Spleen (tissue), 11 donors: ENCODE data around the gene PARD6A. TPM values are rescaled to one million over a fixed set of nuclear protein-coding genes. Genes with fewer than 3 reads are reported as not detected.

Experiments used
- DNase-seq: peaks from one replicate; pipeline ENCODE4 v3.0.0-alpha.2; 2020
- H3K27ac ChIP-seq, 8 donors: fragments of 200-600 bp; sonication (generic) in 7 of 8; 1 replicate in 4 of 8; 2 replicates in 4 of 8; pipeline versions ENCODE4 v1.5.0 to v1.8.0; 2016 to 2021; ENCODE audit warnings: inconsistent platforms in 4 of 8, mild to moderate bottlenecking in 4 of 8, moderate library complexity in 1 of 8
- H3K27me3 ChIP-seq, 7 donors: fragments of 200-600 bp; sonication (generic) in 6 of 7; replicated peaks in 1 of 7; 1 replicate in 4 of 7; 2 replicates in 3 of 7; pipeline versions ENCODE4 v1.5.0 to v1.8.0; 2016 to 2021; ENCODE audit warnings: inconsistent platforms in 3 of 7, mild to moderate bottlenecking in 1 of 7
- H3K36me3 ChIP-seq, 6 donors: fragments of 200-600 bp; sonication (generic) in 5 of 6; 1 replicate in 4 of 6; 2 replicates in 2 of 6; pipeline versions ENCODE4 v1.5.0 to v1.8.0; 2016 to 2021; ENCODE audit warnings: inconsistent platforms in 2 of 6
- H3K4me1 ChIP-seq, 6 donors: fragments of 200-600 bp; sonication (generic) in 5 of 6; 1 replicate in 3 of 6; 2 replicates in 3 of 6; pipeline versions ENCODE4 v1.5.0 to v1.8.0; 2016 to 2021; ENCODE audit warnings: inconsistent platforms in 3 of 6
- H3K4me3 ChIP-seq, 8 donors: fragments of 200-600 bp; sonication (generic) in 7 of 8; 1 replicate in 4 of 8; 2 replicates in 4 of 8; pipeline versions ENCODE4 v1.5.0 to v1.8.0; 2016 to 2021; ENCODE audit warnings: inconsistent platforms in 4 of 8, mild to moderate bottlenecking in 4 of 8, moderate library complexity in 2 of 8
- H3K9me3 ChIP-seq, 8 donors: fragments of 200-600 bp; sonication (generic) in 7 of 8; 1 replicate in 4 of 8; 2 replicates in 4 of 8; pipeline versions ENCODE4 v1.5.0 to v1.8.0; 2016 to 2021; ENCODE audit warnings: inconsistent platforms in 4 of 8
- CTCF ChIP-seq, 11 experiments: fragments of 200-600 bp in 7 of 11; fragments of 450-650 bp in 4 of 11; sonication (generic) in 4 of 11; IDR thresholded peaks in 8 of 11; conservative IDR thresholded peaks in 3 of 11; 1 replicate in 7 of 11; 2 replicates in 4 of 11; pipeline versions ENCODE4 v1.4.0 to v1.8.0; 2016 to 2021; ENCODE audit warnings: antibody characterized with exemption in 11 of 11, inconsistent platforms in 4 of 11, mild to moderate bottlenecking in 1 of 11
- POLR2A ChIP-seq, 3 donors: fragments of 450-650 bp; IDR thresholded peaks; one replicate each; pipeline ENCODE4 v1.5.1; 2017; ENCODE audit warnings: antibody characterized with exemption in 3 of 3, mild to moderate bottlenecking in 1 of 3
- POLR2AphosphoS5 ChIP-seq, 3 donors: sonication (generic); formaldehyde crosslinking; IDR thresholded peaks; one replicate each; pipeline ENCODE4 v1.5.1; 2017; ENCODE audit warnings: antibody characterized with exemption in 3 of 3
- WGBS, 5 donors: extraction: QIAGEN DNeasy Blood & Tissue Kit in 3 of 5; methylation state at CpG; one replicate each; pipeline versions ENCODE4 v1.1.5 to v1.1.7; 2013 to 2018; 5-methylcytosine and 5-hydroxymethylcytosine counted together
- intact Hi-C: fragments of 100-400 bp; cut with DNase I; formaldehyde crosslinking; loops from one replicate; pipeline ENCODE4 v1.15.0; 2023; ENCODE audit warnings: low total_unique reads
- polyA plus RNA-seq, 3 donors: library from polyadenylated mRNA; stranded (reverse); fragments of 200-250 nt; gene quantifications; one replicate each; pipeline ENCODE4 v1.2.1, GENCODE V29; 2013
- total RNA-seq, 7 donors: library from RNA; depleted of rRNA in 3 of 7; stranded (reverse); fragments of >200 nt in 3 of 7; fragmentation: NEBNext Ultra II Directional in 4 of 7; extraction: Animal tissue kit (Norgen Biotek cat#: 25700) in 4 of 7; gene quantifications; one replicate each; pipeline versions ENCODE4 v1.1.0 to v1.2.1, GENCODE V29; 2016 to 2021
- donor health status: healthy with polysubstance abuse.
- donor health status: DM: no; HTN: no; CAD: no; lungs with moderate emphysema.
- donor health status: DM: no; HTN: no; CAD: no.
- donor health status: Bipolar disorder and iron deficiency.
- donor health status: healthy.
- donor health status: DM: no; HTN: no; CAD: no.
- donor health status: DM: yes; HTN: yes; CAD: no.

The PARD6A gene
- total and polyA plus RNA-seq, 10 donors, result 3.3 to 13.8 (median 6.7) TPM

- TF ChIP-seq POLR2AphosphoS5 (IDR thresholded peaks at IDR 0.05) (peak; percentile 95 to 96 (median 95)), POLR2A (IDR thresholded peaks at IDR 0.05) (peak; percentile 69 to 73 (median 73)), CTCF (IDR thresholded peaks at IDR 0.05 in 8 of 11, conservative IDR thresholded peaks at IDR 0.05 in 3 of 11) (no peak)
- DNase-seq, result peak; percentile 98
- peaks cover 0 to 3% (median 0%) of the 10 kb centered on the region in 7 donors for H3K27me3 ChIP-seq
- H3K4me1 ChIP-seq, result peaks cover 15 to 54% (median 27%) of the 10 kb centered on the region in 6 donors
- peak within 1 kb of the TSS; percentile 81 to 99 (median 96) for H3K27ac ChIP-seq
- intact Hi-C loops, result no loop called here
- H3K4me3 ChIP-seq, result peak within 1 kb of the TSS; percentile 65 to 97 (median 89)
- H3K36me3 ChIP-seq, result peaks cover 0 to 71% (median 22%) of the 10 kb centered on the region in 6 donors
- no peaks in the 10 kb centered on the region for H3K9me3 ChIP-seq
- 0 to 1% (median 0%) methylated on average over 13 to 83 of the region's 83 CpGs for WGBS, 5 donors
These were observed 841 bp upstream of the PARD6A start, which contains the start of gene ACD for GRCh38 chr16:67659675-67660563. TSS of gene ACD (minus strand) at chr16:67660260. CDS start at chr16:67660220, 40 bp downstream.

GRCh38 chr16:67661101-67661761 is 471 bp downstream of the PARD6A start:
- intact Hi-C loops, result no loop called here
- peak; percentile 89 for DNase-seq

GRCh38 chr16:67661886-67662652 is 1.3 kb downstream of the PARD6A start:
- TF ChIP-seq CTCF (IDR thresholded peaks at IDR 0.05 in 8 of 11, conservative IDR thresholded peaks at IDR 0.05 in 3 of 11) (no peak), POLR2AphosphoS5 (IDR thresholded peaks at IDR 0.05) (no peak), POLR2A (IDR thresholded peaks at IDR 0.05) (no peak)
- intact Hi-C loops, result no loop called here
- peak; percentile 84 for DNase-seq

More at GRCh38 chr16:67661101-67661761, 471 bp downstream of the PARD6A start:
- H3K4me3 ChIP-seq, result peak overlapping the region in 7 of 8 donors; percentile 65 to 97 (median 92)
- H3K27me3 ChIP-seq, result no peaks in the 10 kb centered on the region
- peak overlapping the region; percentile 45 to 99 (median 96) for H3K27ac ChIP-seq
- H3K36me3 ChIP-seq, result peaks cover 0 to 58% (median 16%) of the 10 kb centered on the region in 6 donors
- no peaks in the 10 kb centered on the region for H3K9me3 ChIP-seq
- 13 to 19% (median 14%) methylated on average over 15 to 39 of the region's 39 CpGs for WGBS, 5 donors
- H3K4me1 ChIP-seq, result peaks cover 21 to 67% (median 38%) of the 10 kb centered on the region in 6 donors
- TF ChIP-seq POLR2AphosphoS5 (IDR thresholded peaks at IDR 0.05), result no peak
- TF ChIP-seq POLR2A (IDR thresholded peaks at IDR 0.05), result no peak
- TF ChIP-seq CTCF (IDR thresholded peaks at IDR 0.05 in 8 of 11, conservative IDR thresholded peaks at IDR 0.05 in 3 of 11), result peak in 1 of 11 experiments; percentile 1

More at GRCh38 chr16:67661886-67662652, 1.3 kb downstream of the PARD6A start:
- peak overlapping the region in 2 of 8 donors; percentile 92 to 97 for H3K4me3 ChIP-seq
- no peaks in the 10 kb centered on the region for H3K27me3 ChIP-seq
- H3K36me3 ChIP-seq, result peaks cover 0 to 50% (median 11%) of the 10 kb centered on the region in 6 donors
- 90 to 98% (median 94%) methylated on average over 17 to 34 of the region's 34 CpGs for WGBS, 5 donors
- H3K27ac ChIP-seq, result peak overlapping the region in 2 of 8 donors; percentile 99
- no peaks in the 10 kb centered on the region for H3K9me3 ChIP-seq
- H3K4me1 ChIP-seq, result peaks cover 23 to 75% (median 44%) of the 10 kb centered on the region in 6 donors
